Endothelial cell of umbilical vein (primary cell): ENCODE results near the gene PPP4R1. TPM values are rescaled to one million over a fixed set of nuclear protein-coding genes. Genes with fewer than 3 reads are reported as not detected.

Experiments
- BruUV-seq: library from RNA; stranded (reverse); fragments of 400-500 nt; replicated peaks from 2 replicates; lab custom pipeline; 2021; lab: Mats Ljungman, UMichigan
- CTCF ChIA-PET: fragments of 300-600, 350-600 bp; sonication (Branson Sonifier 250); formaldehyde crosslinking; loops from one replicate; lab custom pipeline; 2021; ENCODE audit warnings: antibody characterized with exemption, inconsistent platforms; lab: Charles Lee
- POLR2A ChIA-PET: fragments of 300-600, 350-600 bp; sonication (Branson Sonifier 250); formaldehyde crosslinking; loops from one replicate; lab custom pipeline; 2021; ENCODE audit warnings: antibody characterized with exemption, inconsistent platforms; lab: Charles Lee
- DNase-seq: peaks from one replicate; pipeline ENCODE4 v3.0.0-alpha.2; 2011; ENCODE audit warnings: low read depth, low spot score
- FAIRE-seq: peaks from 2 replicates; lab custom pipeline; 2011; peaks lifted over from hg19 to GRCh38; lab: Jason Lieb, UNC
- H2AFZ ChIP-seq: 2 replicates; pipeline ENCODE4 v1.6.0; 2012; ENCODE audit warnings: low read depth, low read length, control low read depth, inconsistent platforms
- H3K27ac ChIP-seq: 2 replicates; pipeline ENCODE4 v1.5.1; 2011; ENCODE audit warnings: low read depth, mild to moderate bottlenecking, control low read depth, low read length, moderate library complexity; ENCODE audit not compliant: insufficient read depth
- H3K27me3 ChIP-seq, 2 experiments: 2 replicates each; pipeline versions ENCODE4 v1.6.0 to v1.6.1; 2011; ENCODE audit warnings: low read length in 2 of 2, mixed read lengths in 1 of 2; ENCODE audit not compliant: control insufficient read depth in 2 of 2, insufficient read depth in 2 of 2
- H3K36me3 ChIP-seq, 2 experiments: 2 replicates in 1 of 2; 3 replicates in 1 of 2; pipeline ENCODE4 v1.5.1; 2011; ENCODE audit warnings: low read length in 2 of 2, mild to moderate bottlenecking in 1 of 2, moderate library complexity in 1 of 2; ENCODE audit not compliant: control insufficient read depth in 2 of 2, insufficient read depth in 2 of 2; ENCODE audit errors: extremely low read depth in 1 of 2
- H3K4me1 ChIP-seq: 3 replicates; pipeline ENCODE4 v1.5.1; 2011; ENCODE audit warnings: mild to moderate bottlenecking, low read length; ENCODE audit not compliant: control insufficient read depth, insufficient read depth; ENCODE audit errors: extremely low read depth
- H3K4me2 ChIP-seq: 2 replicates; pipeline ENCODE4 v1.6.1; 2011; ENCODE audit warnings: low read length, control low read depth, mixed read lengths; ENCODE audit not compliant: insufficient read depth
- H3K4me3 ChIP-seq, 3 experiments: fragments of 200-600 bp in 1 of 3; sonication (generic), shearing (Covaris generic) in 1 of 3; replicated peaks in 1 of 3; 2 replicates each; pipeline ENCODE4 v1.5.1; 2011 to 2016; ENCODE audit warnings: control low read depth in 3 of 3, low read length in 3 of 3, mild to moderate bottlenecking in 2 of 3, inconsistent platforms in 1 of 3, low read depth in 1 of 3, moderate library complexity in 1 of 3; ENCODE audit not compliant: insufficient read depth in 1 of 3
- H3K79me2 ChIP-seq: 2 replicates; pipeline ENCODE4 v1.6.0; 2012; ENCODE audit warnings: low read length, inconsistent platforms; ENCODE audit not compliant: control insufficient read depth, insufficient read depth
- H3K9ac ChIP-seq: replicated peaks from 2 replicates; pipeline ENCODE3; 2011; ENCODE audit warnings: low read length, control low read depth; ENCODE audit not compliant: insufficient read depth; ENCODE audit errors: extremely low read depth
- H3K9me1 ChIP-seq: replicated peaks from 3 replicates; pipeline ENCODE4 v1.6.0; 2011; ENCODE audit warnings: mild to moderate bottlenecking, low read length; ENCODE audit not compliant: control insufficient read depth, insufficient read depth; ENCODE audit errors: extremely low read depth
- H3K9me3 ChIP-seq: replicated peaks from 2 replicates; pipeline ENCODE4 v1.5.1; 2012; ENCODE audit warnings: low read length, inconsistent platforms; ENCODE audit not compliant: control insufficient read depth, insufficient read depth
- H4K20me1 ChIP-seq: replicated peaks from 2 replicates; pipeline ENCODE3; 2011; ENCODE audit warnings: mild to moderate bottlenecking, low read length; ENCODE audit not compliant: control insufficient read depth, insufficient read depth; ENCODE audit errors: extremely low read depth
- CTCF ChIP-seq, 2 donors: IDR thresholded peaks; 1 replicate in 1 of 2; 2 replicates in 1 of 2; pipeline ENCODE4 v1.5.1; 2011; ENCODE audit warnings: low read length in 2 of 2, mild to moderate bottlenecking in 2 of 2, moderate library complexity in 2 of 2, control low read depth in 1 of 2, inconsistent platforms in 1 of 2, low read depth in 1 of 2; ENCODE audit not compliant: insufficient read depth in 1 of 2; ENCODE audit errors: extremely low read depth in 1 of 2
- MYC ChIP-seq: IDR thresholded peaks from one replicate; pipeline ENCODE4 v1.6.1; 2011; ENCODE audit warnings: mild to moderate bottlenecking, low read depth, low read length
- POLR2A ChIP-seq: IDR thresholded peaks from 2 replicates; pipeline ENCODE4 v1.6.1; 2012; ENCODE audit warnings: low read depth, mild to moderate bottlenecking, control low read depth, low read length
- dilution Hi-C: fragments of 300-500 bp; cut with MboI; formaldehyde crosslinking; loops from one replicate; pipeline ENCODE4 v1.15.0; 2019; ENCODE audit warnings: low sequenced_read_pairs; ENCODE audit not compliant: extremely low pct_ligation_motif_present
- intact Hi-C: fragments of 100-400 bp; cut with micrococcal nuclease; formaldehyde crosslinking; loops from one replicate; pipeline ENCODE4 v1.10.0; 2022
- polyA plus RNA-seq, 4 experiments: library from polyadenylated mRNA; depleted of rRNA in 3 of 4; stranded (reverse) in 3 of 4; unstranded in 1 of 4; fragments of >200 nt; gene quantifications; 2 replicates each; pipeline versions ENCODE4 v1.2.1 to v1.2.3, GENCODE V29; 2011 to 2012; ENCODE audit warnings: missing spikeins in 1 of 4
- total RNA-seq: library from RNA; stranded (reverse); gene quantifications from 2 replicates; pipeline ENCODE4 v1.2.3, GENCODE V29; 2021

Gene PPP4R1
- total and polyA plus RNA-seq, 2 donors (not counting 3 experiments of a cell fraction or from before 2014, with no cell fraction given), result 138 to 152 TPM

DNA sequence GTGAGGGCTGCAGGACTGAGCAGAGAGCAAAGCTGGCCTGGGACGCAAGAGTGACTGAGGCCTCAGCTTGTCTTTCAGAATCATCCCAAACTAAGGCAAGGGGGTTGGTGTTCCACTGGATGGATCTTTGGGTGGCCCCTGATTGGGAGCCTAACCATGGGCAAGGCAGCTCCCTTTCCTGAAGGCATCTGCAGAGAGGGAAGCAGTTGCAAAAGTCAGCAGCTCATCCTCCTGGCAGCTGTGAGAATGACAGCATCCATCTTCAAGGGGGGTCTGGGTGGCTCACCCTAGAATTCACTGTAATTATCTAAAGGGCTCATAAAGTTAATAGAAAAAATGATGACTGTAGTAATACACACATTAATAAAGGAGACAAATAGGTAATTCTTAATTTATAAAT is 47.2 kb upstream of the PPP4R1 start:
- H3K27ac ChIP-seq, result no peak overlapping the region
- no peak overlapping the region for H3K4me3 ChIP-seq
- ChIA-PET POLR2A (no interaction called here), CTCF (interaction anchor here (0.6 to 5.2 kb wide), 14 partner anchors 9 to 596 kb away, joined by 3 to 30 read pairs (median 6); no protein-coding TSS in a partner anchor)
- H3K27me3 ChIP-seq, result no peaks in the 10 kb centered on the region
- no peaks in the 10 kb centered on the region for H4K20me1 ChIP-seq
- H3K9me3 ChIP-seq, result no peaks in the 10 kb centered on the region
- DNase-seq, result no peak
- TF ChIP-seq MYC (no peak), CTCF (IDR thresholded peaks at IDR 0.05; ENCODE audit: extremely low read depth in 1 of 2, insufficient read depth in 1 of 2, low read depth in 1 of 2, low read length in 2 of 2) (peak in 1 of 2 donors; percentile 9)
- no peaks in the 10 kb centered on the region for H3K79me2 ChIP-seq
- H3K4me2 ChIP-seq, result no peak overlapping the region
- H3K9ac ChIP-seq, result no peak overlapping the region
- no peaks in the 10 kb centered on the region for H3K4me1 ChIP-seq
- no peak for FAIRE-seq
- intact Hi-C loops (loop anchor here (1.0 kb wide), 1 partner anchor 86 kb away; no protein-coding TSS in a partner anchor), dilution Hi-C loops (no loop called here)
- H2AFZ ChIP-seq, result no peak overlapping the region
- no peaks in the 10 kb centered on the region for H3K36me3 ChIP-seq
- no TSS peak for BruUV-seq
- H3K9me1 ChIP-seq, result no peaks in the 10 kb centered on the region

DNA sequence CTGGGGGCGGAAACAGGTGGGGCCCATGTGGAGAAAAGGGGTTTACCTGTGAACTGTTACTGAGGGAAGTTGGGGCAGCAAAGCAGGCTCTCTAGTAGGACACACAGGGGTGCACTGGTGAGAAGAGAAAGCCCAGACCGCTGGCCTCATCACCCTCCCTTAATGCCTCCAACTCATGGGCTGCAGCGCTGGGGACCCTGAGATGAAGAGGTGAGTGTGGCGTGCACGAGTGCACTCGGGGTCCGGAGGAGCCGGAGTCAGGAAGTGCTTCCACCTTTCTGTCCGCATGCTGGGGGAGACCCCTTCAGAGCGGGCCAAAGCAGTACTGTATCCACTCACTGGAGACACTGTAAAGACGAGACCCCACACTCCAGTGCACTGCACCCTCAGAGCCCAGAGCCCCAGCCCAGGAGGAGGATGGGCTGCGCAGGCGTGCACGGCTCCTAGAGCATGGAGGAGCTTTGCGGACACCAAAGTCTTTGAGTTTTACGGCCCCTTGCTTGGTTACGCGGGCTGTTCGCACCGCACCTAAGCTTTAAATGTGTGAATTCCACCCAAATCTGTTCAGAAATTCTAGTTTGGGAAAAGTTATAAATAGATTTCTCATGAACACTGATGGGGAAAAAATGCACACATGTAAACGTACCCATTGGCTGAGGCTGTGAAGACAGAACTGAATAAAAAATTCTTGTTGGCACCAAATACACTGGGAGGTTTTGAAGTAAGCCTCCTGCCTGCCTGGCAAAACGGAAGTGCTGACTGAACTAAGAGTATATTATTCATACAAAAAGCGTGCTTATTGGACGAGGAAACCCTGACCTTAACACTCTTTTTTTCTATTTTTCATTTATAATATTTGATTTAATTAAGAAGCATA is 45.4 kb upstream of the PPP4R1 start:
- Histone ChIP-seq H3K79me2 (no peaks in the 10 kb centered on the region), H3K9me3 (no peaks in the 10 kb centered on the region), H3K27me3 (no peaks in the 10 kb centered on the region), H4K20me1 (no peaks in the 10 kb centered on the region), H3K4me2 (no peak overlapping the region), H2AFZ (no peak overlapping the region), H3K36me3 (no peaks in the 10 kb centered on the region), H3K4me1 (no peaks in the 10 kb centered on the region), H3K9ac (no peak overlapping the region), H3K27ac (no peak overlapping the region), H3K4me3 (no peak overlapping the region), H3K9me1 (no peaks in the 10 kb centered on the region)
- TF ChIP-seq MYC, result no peak
- no peak for TF ChIP-seq POLR2A
- TF ChIP-seq CTCF (IDR thresholded peaks at IDR 0.05; ENCODE audit: extremely low read depth in 1 of 2, insufficient read depth in 1 of 2, low read depth in 1 of 2, low read length in 2 of 2), result no peak
- FAIRE-seq (no peak), DNase-seq (no peak)
- BruUV-seq, result no TSS peak
- ChIA-PET POLR2A (no interaction called here), CTCF (interaction anchor here (0.8 to 5.2 kb wide), 3 partner anchors 10 to 85 kb away, joined by 3 to 30 read pairs (median 5); no protein-coding TSS in a partner anchor)
- dilution Hi-C loops, result no loop called here
- intact Hi-C loops, result no loop called here
